ENCODE data around the gene FXYD2.

- TF ChIP-seq, protein P1, sequence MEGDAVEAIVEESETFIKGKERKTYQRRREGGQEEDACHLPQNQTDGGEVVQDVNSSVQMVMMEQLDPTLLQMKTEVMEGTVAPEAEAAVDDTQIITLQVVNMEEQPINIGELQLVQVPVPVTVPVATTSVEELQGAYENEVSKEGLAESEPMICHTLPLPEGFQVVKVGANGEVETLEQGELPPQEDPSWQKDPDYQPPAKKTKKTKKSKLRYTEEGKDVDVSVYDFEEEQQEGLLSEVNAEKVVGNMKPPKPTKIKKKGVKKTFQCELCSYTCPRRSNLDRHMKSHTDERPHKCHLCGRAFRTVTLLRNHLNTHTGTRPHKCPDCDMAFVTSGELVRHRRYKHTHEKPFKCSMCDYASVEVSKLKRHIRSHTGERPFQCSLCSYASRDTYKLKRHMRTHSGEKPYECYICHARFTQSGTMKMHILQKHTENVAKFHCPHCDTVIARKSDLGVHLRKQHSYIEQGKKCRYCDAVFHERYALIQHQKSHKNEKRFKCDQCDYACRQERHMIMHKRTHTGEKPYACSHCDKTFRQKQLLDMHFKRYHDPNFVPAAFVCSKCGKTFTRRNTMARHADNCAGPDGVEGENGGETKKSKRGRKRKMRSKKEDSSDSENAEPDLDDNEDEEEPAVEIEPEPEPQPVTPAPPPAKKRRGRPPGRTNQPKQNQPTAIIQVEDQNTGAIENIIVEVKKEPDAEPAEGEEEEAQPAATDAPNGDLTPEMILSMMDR (IDR thresholded peaks at IDR 0.05), result peak; percentile 97 to 99 (median 98)
- TF ChIP-seq POLR2AphosphoS5 (IDR thresholded peaks at IDR 0.05; ENCODE audit: insufficient read depth in 1 of 2, low read depth in 1 of 2) (peak in 1 of 2 donors; percentile 61), POLR2A (IDR thresholded peaks at IDR 0.05) (no peak)
These were observed 19.3 kb upstream of the FXYD2 start for GRCh38 chr11:117843666-117844484.

Data from vagina (tissue), 2 donors.